Panc1 (cell line): ENCODE results near the gene TMEM256. TPM values are rescaled to one million over a fixed set of nuclear protein-coding genes. Genes with fewer than 3 reads are reported as not detected.

Experiments used
- ATAC-seq: fragments of 200-7000 bp; cut with Tn5 transposase; 2 replicates; pipeline ENCODE4 v1.9.1; 2020; ENCODE audit warnings: mild to moderate bottlenecking, moderate library complexity
- BruUV-seq: library from RNA; stranded (reverse); fragments of 400-500 nt; replicated peaks from 2 replicates; lab custom pipeline; 2021; lab: Mats Ljungman, UMichigan
- CTCF ChIA-PET: fragments of 300-600 bp; sonication (Branson Sonifier 250); formaldehyde crosslinking; loops from one replicate; lab custom pipeline; 2022; ENCODE audit warnings: antibody characterized with exemption; lab: Charles Lee
- POLR2A ChIA-PET: fragments of 300-600 bp; sonication (Branson Sonifier 250); formaldehyde crosslinking; loops from one replicate; lab custom pipeline; 2022; ENCODE audit warnings: antibody characterized with exemption; lab: Charles Lee
- DNase-seq: peaks from one replicate; pipeline ENCODE4 v3.0.0-alpha.2; 2010; ENCODE audit warnings: low read depth, low spot score
- H3K27ac ChIP-seq: 2 replicates; pipeline ENCODE4 v1.5.1; 2011; ENCODE audit warnings: mild to moderate bottlenecking, low read length, inconsistent platforms
- H3K27me3 ChIP-seq: fragments of 200-500 bp; sonication (Bioruptor generic); 2 replicates; pipeline ENCODE4 v1.6.0; 2014; ENCODE audit warnings: low read length, inconsistent platforms; ENCODE audit not compliant: control insufficient read depth, insufficient read depth
- H3K36me3 ChIP-seq: fragments of 200-500 bp; sonication (Bioruptor generic); 2 replicates; pipeline ENCODE4 v1.5.1; 2014; ENCODE audit warnings: inconsistent platforms, mild to moderate bottlenecking, low read length, moderate library complexity; ENCODE audit not compliant: control insufficient read depth, insufficient read depth
- H3K4me1 ChIP-seq: 2 replicates; pipeline ENCODE4 v1.5.1; 2011; ENCODE audit warnings: inconsistent platforms, mild to moderate bottlenecking, low read length, moderate library complexity; ENCODE audit not compliant: control insufficient read depth, insufficient read depth
- H3K4me3 ChIP-seq, 2 experiments: 2 replicates each; pipeline ENCODE4 v1.5.1; 2011 to 2012; ENCODE audit warnings: low read depth in 2 of 2, low read length in 2 of 2, mild to moderate bottlenecking in 2 of 2, inconsistent platforms in 1 of 2, moderate library complexity in 1 of 2
- H3K9me3 ChIP-seq: fragments of 200-500 bp; sonication (Bioruptor generic); 2 replicates; pipeline ENCODE4 v1.5.1; 2014; ENCODE audit warnings: low read depth, mild to moderate bottlenecking, inconsistent platforms, low read length, moderate library complexity; ENCODE audit not compliant: control insufficient read depth, insufficient read depth
- CTCF ChIP-seq: fragments of 450-650 bp; IDR thresholded peaks from 2 replicates; pipeline ENCODE4 v1.5.1; 2017; ENCODE audit warnings: mild to moderate bottlenecking
- POLR2AphosphoS5 ChIP-seq: IDR thresholded peaks from 2 replicates; pipeline ENCODE4 v1.6.1; 2012; ENCODE audit warnings: mild to moderate bottlenecking, low read depth, low read length, moderate library complexity
- REST ChIP-seq, 2 experiments: IDR thresholded peaks; 2 replicates each; pipeline ENCODE4 v1.6.1; 2011 to 2012; ENCODE audit warnings: low read depth in 2 of 2, control low read depth in 1 of 2, low read length in 1 of 2, mild to moderate bottlenecking in 1 of 2, moderate library complexity in 1 of 2; ENCODE audit not compliant: insufficient read depth in 1 of 2
- SIN3A ChIP-seq: IDR thresholded peaks from 2 replicates; pipeline ENCODE4 v1.6.1; 2012; ENCODE audit warnings: low read depth, mild to moderate bottlenecking, low read length, moderate library complexity, borderline replicate concordance; ENCODE audit not compliant: insufficient read depth
- TCF7L2 ChIP-seq: IDR thresholded peaks from 2 replicates; pipeline ENCODE4 v1.6.1; 2011; ENCODE audit warnings: mild to moderate bottlenecking, low read depth, low read length, inconsistent platforms
- in situ Hi-C: cut with HindIII; loops from 2 replicates; pipeline ENCODE4 v1.10.0; 2016; ENCODE audit warnings: low sequenced_read_pairs, low pct_unique_long_range_greater_than_20kb
- intact Hi-C: fragments of 100-400 bp; cut with micrococcal nuclease; formaldehyde crosslinking; loops from one replicate; pipeline ENCODE4 v1.10.0; 2022; ENCODE audit not compliant: unreplicated experiment
- total RNA-seq: library from RNA; stranded (reverse); gene quantifications from one replicate; pipeline ENCODE4 v1.2.1, GENCODE V29; 2021; ENCODE audit not compliant: unreplicated experiment

Gene TMEM256
- total RNA-seq, 1 experiment from 2014 or later, result 35.8 TPM

GRCh38 chr17:7414837-7415236 is 10.9 kb upstream of the TMEM256 start:
- TF ChIP-seq CTCF (no peak), TCF7L2 (no peak), SIN3A (no peak), REST (IDR thresholded peaks at IDR 0.05; ENCODE audit: insufficient read depth in 1 of 2, low read depth in 2 of 2, low read length in 1 of 2) (no peak), POLR2AphosphoS5 (no peak)
- H3K27ac ChIP-seq, result no peak overlapping the region
- POLR2A ChIA-PET, result no interaction called here
- ATAC-seq (no peak), DNase-seq (no peak)
- intact Hi-C loops (no loop called here), in situ Hi-C loops (no loop called here)
- no peaks in the 10 kb centered on the region for H3K9me3 ChIP-seq
- H3K4me3 ChIP-seq, result no peak overlapping the region
- no peaks in the 10 kb centered on the region for H3K4me1 ChIP-seq
- BruUV-seq, result no TSS peak
- no peaks in the 10 kb centered on the region for H3K36me3 ChIP-seq
- no peaks in the 10 kb centered on the region for H3K27me3 ChIP-seq
- CTCF ChIA-PET, result no interaction called here

GRCh38 chr17:7413346-7413985 is 9.6 kb upstream of the TMEM256 start:
- Histone ChIP-seq H3K9me3 (no peaks in the 10 kb centered on the region), H3K4me1 (no peaks in the 10 kb centered on the region), H3K27ac (no peak overlapping the region), H3K36me3 (no peaks in the 10 kb centered on the region), H3K27me3 (no peaks in the 10 kb centered on the region), H3K4me3 (no peak overlapping the region)
- TF ChIP-seq TCF7L2, result no peak
- TF ChIP-seq REST (IDR thresholded peaks at IDR 0.05; ENCODE audit: insufficient read depth in 1 of 2, low read depth in 2 of 2, low read length in 1 of 2), result no peak
- no peak for TF ChIP-seq POLR2AphosphoS5
- no peak for TF ChIP-seq CTCF
- no peak for TF ChIP-seq SIN3A
- ChIA-PET CTCF (no interaction called here), POLR2A (interaction anchor here (0.6 kb wide), 1 partner anchor 23 kb away, joined by 4 read pairs; no protein-coding TSS in a partner anchor)
- in situ Hi-C loops (no loop called here), intact Hi-C loops (no loop called here)
- ATAC-seq (0 out of 2 replicates have a peak, but pooled peaks have one; percentile 11), DNase-seq (no peak)
- BruUV-seq, result no TSS peak
